ENCODE measurements around the gene ZBTB46.

Gene ZBTB46

GRCh38 chr20:63814891-63815614 is 16.0 kb downstream of the ZBTB46 start:
- Histone ChIP-seq H3K9me2 (replicated peaks; ENCODE audit: insufficient read depth, low read length) (no peaks in the 10 kb centered on the region), H3K9ac (ENCODE audit: low read length) (no peak overlapping the region), H3K4me3 (ENCODE audit: insufficient read depth, low read length, poor library complexity, severe bottlenecking) (no peak overlapping the region), H4K20me1 (ENCODE audit: low read depth, low read length) (no peaks in the 10 kb centered on the region), H3K9me3 (ENCODE audit: insufficient read depth, low read length) (no peaks in the 10 kb centered on the region; the same call in 1 of the 2 replicates), H3K79me2 (ENCODE audit: insufficient read depth, low read length) (no peaks in the 10 kb centered on the region), H3K4me2 (ENCODE audit: low read depth, low read length, poor library complexity, severe bottlenecking) (no peak overlapping the region), H3K27me3 (ENCODE audit: low read length) (0 out of 2 replicates have a peak, but pooled peaks cover 1% of the 10 kb centered on the region), H3K36me3 (ENCODE audit: low read length) (no peaks in the 10 kb centered on the region), H3K27ac (ENCODE audit: low read depth, low read length) (no peak overlapping the region), H2AFZ (ENCODE audit: low read depth, low read length, severe bottlenecking) (no peak overlapping the region), H3F3A (ENCODE audit: insufficient read depth) (no peaks in the 10 kb centered on the region)
- no peak for TF ChIP-seq EZH2phosphoT487 (conservative IDR thresholded peaks at IDR 0.05; ENCODE audit: low read length)
- TF ChIP-seq, protein P1, sequence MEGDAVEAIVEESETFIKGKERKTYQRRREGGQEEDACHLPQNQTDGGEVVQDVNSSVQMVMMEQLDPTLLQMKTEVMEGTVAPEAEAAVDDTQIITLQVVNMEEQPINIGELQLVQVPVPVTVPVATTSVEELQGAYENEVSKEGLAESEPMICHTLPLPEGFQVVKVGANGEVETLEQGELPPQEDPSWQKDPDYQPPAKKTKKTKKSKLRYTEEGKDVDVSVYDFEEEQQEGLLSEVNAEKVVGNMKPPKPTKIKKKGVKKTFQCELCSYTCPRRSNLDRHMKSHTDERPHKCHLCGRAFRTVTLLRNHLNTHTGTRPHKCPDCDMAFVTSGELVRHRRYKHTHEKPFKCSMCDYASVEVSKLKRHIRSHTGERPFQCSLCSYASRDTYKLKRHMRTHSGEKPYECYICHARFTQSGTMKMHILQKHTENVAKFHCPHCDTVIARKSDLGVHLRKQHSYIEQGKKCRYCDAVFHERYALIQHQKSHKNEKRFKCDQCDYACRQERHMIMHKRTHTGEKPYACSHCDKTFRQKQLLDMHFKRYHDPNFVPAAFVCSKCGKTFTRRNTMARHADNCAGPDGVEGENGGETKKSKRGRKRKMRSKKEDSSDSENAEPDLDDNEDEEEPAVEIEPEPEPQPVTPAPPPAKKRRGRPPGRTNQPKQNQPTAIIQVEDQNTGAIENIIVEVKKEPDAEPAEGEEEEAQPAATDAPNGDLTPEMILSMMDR (IDR thresholded peaks at IDR 0.05; ENCODE audit: insufficient read depth, low read length, poor library complexity, severe bottlenecking), result no peak

DNA sequence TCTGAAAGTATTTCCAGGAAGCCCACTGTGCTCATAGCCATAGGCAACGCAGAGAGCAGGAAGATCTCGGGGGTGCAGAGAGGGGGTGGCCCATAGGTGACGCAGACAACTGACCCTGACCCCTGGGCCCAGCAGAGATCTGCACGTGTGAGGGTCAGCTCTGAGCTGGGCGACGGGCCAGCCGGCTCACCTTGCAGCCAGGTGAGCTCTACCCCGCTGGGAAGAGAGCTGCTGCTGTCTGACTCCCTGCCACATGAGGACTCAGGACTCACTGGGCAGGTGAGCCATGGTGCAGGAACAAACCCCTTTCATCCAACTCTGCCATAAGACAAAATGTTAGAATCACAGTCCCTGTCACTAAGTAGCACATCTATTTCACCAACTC is 19.6 kb downstream of the ZBTB46 start:
- TF ChIP-seq, protein P1 (IDR thresholded peaks at IDR 0.05; ENCODE audit: insufficient read depth, low read length, poor library complexity, severe bottlenecking), result no peak
- no peak for TF ChIP-seq EZH2phosphoT487 (conservative IDR thresholded peaks at IDR 0.05; ENCODE audit: low read length)

DNA sequence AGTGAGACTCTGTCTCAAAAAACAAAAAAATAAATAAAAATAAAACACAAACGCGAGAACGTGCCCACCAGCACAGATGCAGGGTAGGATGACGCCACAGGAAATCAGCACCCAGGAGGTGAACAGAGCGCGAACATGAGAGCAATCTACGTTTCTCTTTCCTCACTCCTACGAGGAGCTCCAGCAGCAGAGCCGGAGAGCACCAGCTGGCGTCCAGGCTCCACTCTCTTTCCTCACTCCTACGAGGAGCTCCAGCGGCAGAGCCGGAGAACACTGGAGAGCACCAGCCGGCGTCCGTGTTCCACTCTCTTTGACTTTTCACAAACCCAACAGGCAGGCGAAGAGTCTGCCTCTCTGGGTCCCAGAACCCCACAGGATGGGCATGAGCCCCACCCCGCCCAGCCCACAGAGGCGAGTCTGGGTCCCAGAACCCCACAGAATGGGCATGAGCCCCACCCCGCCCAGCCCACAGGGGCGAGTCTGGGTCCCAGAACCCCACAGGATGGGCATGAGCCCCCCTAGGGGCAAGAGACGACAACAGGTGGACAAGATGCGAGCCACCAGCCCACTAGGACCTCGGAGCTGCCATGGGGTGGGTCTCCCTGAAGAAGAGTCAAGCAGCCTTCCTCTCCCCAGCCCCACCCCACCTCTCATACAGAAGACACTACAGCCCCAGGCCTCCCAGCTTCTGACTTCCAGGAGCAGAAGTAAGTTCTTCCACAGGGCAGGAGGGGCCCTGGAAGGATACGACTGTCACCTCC is 20.2 kb downstream of the ZBTB46 start:
- no peaks in the 10 kb centered on the region for H4K20me1 ChIP-seq (ENCODE audit: low read depth, low read length)

More for the DNA sequence above, 19.6 kb downstream of the ZBTB46 start:
- Histone ChIP-seq H3K9me2 (replicated peaks; ENCODE audit: insufficient read depth, low read length) (no peaks in the 10 kb centered on the region), H3K79me2 (ENCODE audit: insufficient read depth, low read length) (no peaks in the 10 kb centered on the region), H3K9me3 (ENCODE audit: insufficient read depth, low read length) (no peaks in the 10 kb centered on the region; the same call in 1 of the 2 replicates), H2AFZ (ENCODE audit: low read depth, low read length, severe bottlenecking) (no peak overlapping the region), H3K4me2 (ENCODE audit: low read depth, low read length, poor library complexity, severe bottlenecking) (no peak overlapping the region), H4K20me1 (ENCODE audit: low read depth, low read length) (no peaks in the 10 kb centered on the region), H3K36me3 (ENCODE audit: low read length) (no peaks in the 10 kb centered on the region), H3K27ac (ENCODE audit: low read depth, low read length) (no peak overlapping the region), H3K9ac (ENCODE audit: low read length) (no peak overlapping the region), H3F3A (ENCODE audit: insufficient read depth) (no peaks in the 10 kb centered on the region), H3K4me3 (ENCODE audit: insufficient read depth, low read length, poor library complexity, severe bottlenecking) (no peak overlapping the region), H3K27me3 (ENCODE audit: low read length) (0 out of 2 replicates have a peak, but pooled peaks cover 2% of the 10 kb centered on the region)

More for the DNA sequence above, 20.2 kb downstream of the ZBTB46 start:
- TF ChIP-seq, protein P1 (IDR thresholded peaks at IDR 0.05; ENCODE audit: insufficient read depth, low read length, poor library complexity, severe bottlenecking), result no peak
- TF ChIP-seq EZH2phosphoT487 (conservative IDR thresholded peaks at IDR 0.05; ENCODE audit: low read length), result no peak
- Histone ChIP-seq H3K9me3 (ENCODE audit: insufficient read depth, low read length) (no peaks in the 10 kb centered on the region; the same call in 1 of the 2 replicates), H3K4me2 (ENCODE audit: low read depth, low read length, poor library complexity, severe bottlenecking) (no peak overlapping the region), H3F3A (ENCODE audit: insufficient read depth) (no peaks in the 10 kb centered on the region), H3K27ac (ENCODE audit: low read depth, low read length) (no peak overlapping the region), H2AFZ (ENCODE audit: low read depth, low read length, severe bottlenecking) (no peak overlapping the region), H3K27me3 (ENCODE audit: low read length) (0 out of 2 replicates have a peak, but pooled peaks cover 2% of the 10 kb centered on the region), H3K4me3 (ENCODE audit: insufficient read depth, low read length, poor library complexity, severe bottlenecking) (no peak overlapping the region), H3K79me2 (ENCODE audit: insufficient read depth, low read length) (no peaks in the 10 kb centered on the region), H3K9ac (ENCODE audit: low read length) (no peak overlapping the region), H3K36me3 (ENCODE audit: low read length) (no peaks in the 10 kb centered on the region), H3K9me2 (replicated peaks; ENCODE audit: insufficient read depth, low read length) (no peaks in the 10 kb centered on the region)

Data from SU-DHL-6 (cell line).